GM21423 (cell line): Measurements from ENCODE around the gene ASGR2.
"Not testable (repeated sequence)": the region's sequence is repeated elsewhere in the genome, so short reads cannot be mapped to it uniquely, and the experiment has no call there.

Experiments
- ATAC-seq: cut with Tn5 transposase; IDR thresholded peaks from one replicate; pipeline ENCODE4 v1.9.1; 2021; ENCODE audit warnings: mild to moderate bottlenecking, moderate library complexity; ENCODE audit not compliant: unreplicated experiment

Gene ASGR2

GRCh38 chr17:7101531-7101930 is 13.1 kb downstream of the ASGR2 start:
- no peak for ATAC-seq

GRCh38 chr17:7100641-7101379 is 13.8 kb downstream of the ASGR2 start:
- ATAC-seq = not testable (repeated sequence)

GRCh38 chr17:7098802-7099459 is 15.7 kb downstream of the ASGR2 start:
- ATAC-seq = no peak

- ATAC-seq = no peak
Observed at GRCh38 chr17:7097940-7098339, 16.7 kb downstream of the ASGR2 start.

- no peak for ATAC-seq
Observed at GRCh38 chr17:7095625-7096024, 19.0 kb downstream of the ASGR2 start.

GRCh38 chr17:7094652-7095019 is 20.0 kb downstream of the ASGR2 start:
- no peak for ATAC-seq

- not testable (repeated sequence) for ATAC-seq
Observed at GRCh38 chr17:7091311-7092005, 23.2 kb downstream of the ASGR2 start.

- ATAC-seq = not testable (repeated sequence)
Observed at GRCh38 chr17:7089570-7089969, 25.1 kb downstream of the ASGR2 start.

- ATAC-seq = not testable (repeated sequence)
Observed at GRCh38 chr17:7088442-7088841, 26.2 kb downstream of the ASGR2 start.

- ATAC-seq = no peak
Observed at GRCh38 chr17:7084088-7084487, 30.5 kb downstream of the ASGR2 start.

- no peak for ATAC-seq
Observed at GRCh38 chr17:7083592-7083991, 31.0 kb downstream of the ASGR2 start.

- no peak for ATAC-seq
Observed at GRCh38 chr17:7081341-7082062, 33.1 kb downstream of the ASGR2 start.

- no peak for ATAC-seq
Observed at GRCh38 chr17:7080456-7081041, 34.1 kb downstream of the ASGR2 start.

GRCh38 chr17:7079581-7080455 is 34.8 kb downstream of the ASGR2 start, which contains the start of gene CLEC10A:
CLEC10A (minus strand) TSS chr17:7080251; CDS start chr17:7078812, 1,439 bp downstream.
- ATAC-seq = no peak

- no peak for ATAC-seq
Observed at GRCh38 chr17:7078711-7079110, 35.9 kb downstream of the ASGR2 start.

- ATAC-seq = no peak
Observed at GRCh38 chr17:7077911-7078546, 36.6 kb downstream of the ASGR2 start.

GRCh38 chr17:7074931-7075330 is 39.7 kb downstream of the ASGR2 start:
- ATAC-seq = no peak

- no peak for ATAC-seq
Observed at GRCh38 chr17:7072406-7072805, 42.2 kb downstream of the ASGR2 start.

GRCh38 chr17:7070712-7071111 is 43.9 kb downstream of the ASGR2 start:
- ATAC-seq = no peak
